GM18907 (cell line): ENCODE data around the gene NUP42.
"Not testable (repeated sequence)": the region's sequence is repeated elsewhere in the genome, so short reads cannot be mapped to it uniquely, and the experiment has no call there.

Experiments used
- ATAC-seq: cut with Tn5 transposase; IDR thresholded peaks from one replicate; pipeline ENCODE4 v1.9.1; 2021; ENCODE audit warnings: mild to moderate bottlenecking, moderate library complexity; ENCODE audit not compliant: unreplicated experiment

The NUP42 gene

DNA sequence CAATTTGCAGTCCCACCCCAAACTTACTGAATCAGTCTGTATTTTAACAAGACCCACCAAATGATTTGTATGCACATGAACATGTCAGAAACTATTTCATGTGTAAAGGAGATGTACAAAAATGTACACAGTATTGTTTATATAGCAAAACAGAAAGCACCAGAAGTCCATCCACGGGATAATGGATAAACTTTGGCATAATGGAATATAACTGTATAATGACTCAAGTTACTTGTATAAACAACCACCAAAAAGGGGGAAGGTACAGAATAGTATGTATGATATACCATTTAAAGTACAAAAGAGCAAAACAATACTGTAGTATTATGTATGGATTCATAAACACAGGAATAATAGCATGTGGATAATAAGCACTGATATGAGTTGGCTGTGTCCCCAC is 22.4 kb downstream of the NUP42 start:
- no peak for ATAC-seq

GRCh38 chr7:23205577-23205908 is 23.7 kb downstream of the NUP42 start:
- no peak for ATAC-seq

GRCh38 chr7:23205909-23206767 is 24.3 kb downstream of the NUP42 start:
- ATAC-seq: peak; percentile 77

- ATAC-seq: no peak
Measured at GRCh38 chr7:23207021-23207420, 25.2 kb downstream of the NUP42 start.

GRCh38 chr7:23207884-23208283 is 26.0 kb downstream of the NUP42 start:
- no peak for ATAC-seq

DNA sequence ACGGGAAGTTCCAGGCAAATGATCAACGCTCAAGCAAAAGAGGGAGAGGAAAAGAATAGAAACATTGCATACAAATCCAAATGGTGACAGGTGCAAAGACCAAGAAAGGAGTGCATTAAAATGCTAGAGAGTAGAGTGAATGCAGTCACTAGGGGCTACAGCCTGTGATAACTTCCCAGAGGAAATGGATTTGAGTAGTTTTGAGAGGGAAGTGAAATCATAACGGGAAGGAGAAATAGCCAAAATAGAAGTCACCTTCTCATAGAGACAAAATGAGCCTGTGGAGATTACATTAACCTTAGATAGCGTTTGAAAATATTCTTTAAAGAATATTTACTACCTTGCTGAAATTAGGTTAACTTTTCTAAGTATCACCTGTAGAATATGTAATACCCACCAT is 26.5 kb downstream of the NUP42 start:
- no peak for ATAC-seq

DNA sequence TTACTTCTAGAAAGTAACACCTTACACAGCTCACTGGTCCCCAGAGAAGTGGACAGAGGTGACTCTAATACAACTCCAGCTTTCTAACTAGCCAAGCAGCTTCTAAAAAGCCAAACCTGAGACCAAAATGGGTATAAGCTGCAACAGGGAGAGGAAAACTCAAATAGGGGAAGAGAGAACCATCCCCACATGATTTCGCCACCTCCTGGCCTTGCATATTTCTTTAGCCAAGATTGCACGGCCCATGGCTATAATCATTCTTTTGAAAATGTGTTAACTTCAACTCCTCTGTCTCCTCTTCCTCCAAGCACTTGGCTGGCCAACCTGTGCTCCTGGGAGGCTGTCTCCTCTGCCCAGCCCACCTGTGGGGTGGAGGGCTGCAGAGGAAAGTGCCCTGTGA is 28.7 kb downstream of the NUP42 start:
- ATAC-seq: no peak

GRCh38 chr7:23211589-23211988 is 29.7 kb downstream of the NUP42 start:
- no peak for ATAC-seq

- no peak for ATAC-seq
Measured at GRCh38 chr7:23212395-23212794, 30.5 kb downstream of the NUP42 start.

GRCh38 chr7:23212841-23213240 is 31.0 kb downstream of the NUP42 start:
- no peak for ATAC-seq

GRCh38 chr7:23213755-23214154 is 31.9 kb downstream of the NUP42 start:
- no peak for ATAC-seq

- ATAC-seq: no peak
Measured at GRCh38 chr7:23214423-23214822, 32.6 kb downstream of the NUP42 start.

DNA sequence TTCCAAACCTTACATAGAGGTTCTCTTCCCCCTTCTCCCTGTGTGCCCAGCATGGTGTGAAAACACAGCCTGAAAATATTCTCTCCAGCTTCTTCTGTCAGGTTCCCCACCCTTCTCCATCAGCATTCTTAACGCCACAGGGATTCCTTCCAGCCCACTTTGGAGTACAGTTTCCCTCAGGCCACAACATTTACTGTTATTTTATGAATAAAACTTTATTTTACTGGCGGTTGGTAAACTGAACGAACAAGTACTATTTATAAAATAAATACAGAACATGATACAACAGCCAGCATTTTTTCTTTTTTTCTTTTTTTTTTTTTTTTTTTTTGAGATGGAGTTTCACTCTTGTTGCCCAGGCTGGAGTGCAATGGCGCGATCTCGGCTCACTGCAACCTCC is 33.1 kb downstream of the NUP42 start:
- ATAC-seq: no peak

DNA sequence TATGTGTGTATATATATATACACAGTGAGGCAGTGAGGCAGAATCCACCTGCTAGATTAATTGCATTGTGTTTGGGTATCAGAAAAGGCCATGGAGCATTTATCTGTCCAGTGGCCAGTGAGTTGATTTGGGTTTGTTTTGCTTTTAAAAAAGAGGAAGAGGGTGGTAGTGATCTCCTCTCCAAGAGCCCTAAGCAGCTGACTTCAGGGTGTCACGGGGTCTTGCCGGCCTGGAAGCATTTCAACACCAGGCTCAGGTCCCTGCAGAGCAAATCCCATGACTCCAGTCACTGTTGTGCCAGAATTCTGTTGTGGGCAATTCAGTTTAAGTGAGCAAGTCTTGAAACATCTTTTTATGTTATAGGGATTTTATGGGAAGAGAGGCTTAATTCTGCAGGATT is 34.2 kb downstream of the NUP42 start:
- ATAC-seq: no peak

- no peak for ATAC-seq
Measured at GRCh38 chr7:23218196-23218595, 36.3 kb downstream of the NUP42 start.

- no peak for ATAC-seq
Measured at GRCh38 chr7:23220690-23221305, 39.0 kb downstream of the NUP42 start.

GRCh38 chr7:23222439-23223030 is 40.7 kb downstream of the NUP42 start:
- ATAC-seq: no peak

GRCh38 chr7:23224364-23224763 is 42.5 kb downstream of the NUP42 start:
- not testable (repeated sequence) for ATAC-seq

DNA sequence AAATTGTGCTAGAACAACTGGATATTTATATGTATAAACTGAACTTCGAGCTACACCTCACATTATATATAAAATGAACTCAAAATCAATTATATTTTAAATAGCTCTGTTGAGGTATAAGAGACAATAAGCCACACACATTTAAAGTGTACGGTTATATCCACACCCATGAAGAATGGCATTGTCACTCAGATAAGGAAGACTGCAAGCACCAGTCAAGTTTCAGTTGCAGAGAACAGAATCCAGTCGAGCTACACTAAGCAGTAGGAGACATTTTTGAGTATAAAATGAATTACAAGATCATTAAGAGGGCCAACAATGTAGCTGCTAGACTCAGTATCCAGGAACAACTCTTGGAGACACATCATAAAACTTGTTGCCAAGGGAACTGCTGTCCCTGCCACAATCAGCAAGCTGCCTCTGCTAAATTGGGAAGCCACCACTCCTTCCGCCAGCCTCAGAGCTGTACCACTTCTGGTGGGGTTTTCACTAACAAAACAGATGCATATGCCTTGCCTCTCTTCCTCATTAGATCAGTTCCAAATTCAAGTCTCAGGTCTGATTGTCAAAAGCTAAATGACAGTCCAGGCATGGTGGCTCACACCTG is 45.1 kb downstream of the NUP42 start:
- ATAC-seq: no peak

GRCh38 chr7:23228412-23228811 is 46.6 kb downstream of the NUP42 start:
- ATAC-seq: no peak

- ATAC-seq: no peak
Measured at GRCh38 chr7:23230641-23231101, 48.8 kb downstream of the NUP42 start.

DNA sequence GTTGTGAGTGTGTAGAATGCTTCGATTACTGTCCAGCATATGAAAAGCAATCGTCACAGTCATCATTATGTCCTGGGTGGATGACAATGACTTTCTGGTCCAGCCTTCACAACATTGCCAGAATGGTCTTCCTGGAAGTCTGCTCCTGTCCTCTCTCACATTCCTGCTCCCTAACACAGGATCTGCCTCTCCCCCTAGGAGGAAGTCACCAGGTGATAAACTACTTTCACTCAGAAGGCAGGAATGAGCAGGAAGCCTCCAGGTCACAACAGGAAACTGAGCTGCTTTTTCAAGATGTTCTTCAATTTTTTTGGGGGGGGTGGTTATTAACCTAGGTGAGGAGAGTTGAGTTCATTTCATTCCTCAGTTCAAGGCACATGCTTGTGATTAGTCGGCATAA is 51.1 kb downstream of the NUP42 start:
- ATAC-seq: no peak
